GM19035 (cell line): Measurements from ENCODE around the gene USP25.

Experiments used
- ATAC-seq: cut with Tn5 transposase; IDR thresholded peaks from one replicate; pipeline ENCODE4 v1.9.1; 2021; ENCODE audit not compliant: unreplicated experiment

USP25 gene

GRCh38 chr21:15761507-15762100 lies 31.8 kb downstream of the USP25 start:
- no peak for ATAC-seq

- ATAC-seq, result no peak
These were observed 33.6 kb downstream of the USP25 start for GRCh38 chr21:15763359-15763758.

GRCh38 chr21:15764878-15765277 lies 35.1 kb downstream of the USP25 start:
- ATAC-seq, result no peak

GRCh38 chr21:15766952-15767603 lies 37.3 kb downstream of the USP25 start:
- no peak for ATAC-seq

GRCh38 chr21:15768045-15768601 lies 38.3 kb downstream of the USP25 start:
- no peak for ATAC-seq

- no peak for ATAC-seq
These were observed 39.1 kb downstream of the USP25 start for GRCh38 chr21:15768853-15769252.

- no peak for ATAC-seq
These were observed 41.5 kb downstream of the USP25 start for GRCh38 chr21:15771311-15771710.

- no peak for ATAC-seq
These were observed 42.9 kb downstream of the USP25 start for GRCh38 chr21:15772654-15773053.

- ATAC-seq, result no peak
These were observed 44.8 kb downstream of the USP25 start for GRCh38 chr21:15774590-15774989.

- no peak for ATAC-seq
These were observed 45.5 kb downstream of the USP25 start for GRCh38 chr21:15775291-15775690.

- no peak for ATAC-seq
These were observed 46.2 kb downstream of the USP25 start for GRCh38 chr21:15775981-15776380.

GRCh38 chr21:15776818-15777217 lies 47.0 kb downstream of the USP25 start:
- no peak for ATAC-seq

- no peak for ATAC-seq
These were observed 52.2 kb downstream of the USP25 start for GRCh38 chr21:15781986-15782385.

GRCh38 chr21:15788847-15789523 lies 59.2 kb downstream of the USP25 start:
- no peak for ATAC-seq

- no peak for ATAC-seq
These were observed 63.3 kb downstream of the USP25 start for GRCh38 chr21:15793109-15793508.

- no peak for ATAC-seq
These were observed 63.9 kb downstream of the USP25 start for GRCh38 chr21:15793550-15794235.

- no peak for ATAC-seq
These were observed 64.6 kb downstream of the USP25 start for GRCh38 chr21:15794277-15794912.

GRCh38 chr21:15795533-15795932 lies 65.8 kb downstream of the USP25 start:
- no peak for ATAC-seq

- ATAC-seq, result no peak
These were observed 68.0 kb downstream of the USP25 start for GRCh38 chr21:15797577-15798363.

GRCh38 chr21:15801352-15801863 lies 71.6 kb downstream of the USP25 start:
- no peak for ATAC-seq
